Measurements from ENCODE around the gene URGCP.

GRCh38 chr7:43884617-43885016 lies 21.8 kb downstream of the URGCP start:
- TF ChIP-seq POLR2AphosphoS5 (IDR thresholded peaks at IDR 0.05; ENCODE audit: insufficient read depth in 1 of 2, low read depth in 1 of 2) (no peak), CTCF (IDR thresholded peaks at IDR 0.05) (no peak)
